GM21367 (cell line): Measurements from ENCODE around the gene CFAP221.

Source experiments
- ATAC-seq: cut with Tn5 transposase; IDR thresholded peaks from one replicate; pipeline ENCODE4 v1.9.1; 2021; ENCODE audit not compliant: unreplicated experiment

CFAP221 gene

GRCh38 chr2:119678021-119678656 is 133.9 kb downstream of the CFAP221 start:
- no peak for ATAC-seq

GRCh38 chr2:119679526-119679837 is 135.2 kb downstream of the CFAP221 start:
- no peak for ATAC-seq

GRCh38 chr2:119679846-119680245 is 135.6 kb downstream of the CFAP221 start:
- ATAC-seq: no peak

GRCh38 chr2:119680457-119681202 is 136.4 kb downstream of the CFAP221 start:
- no peak for ATAC-seq

GRCh38 chr2:119681203-119681867 is 137.1 kb downstream of the CFAP221 start:
- no peak for ATAC-seq

GRCh38 chr2:119681868-119682220 is 137.6 kb downstream of the CFAP221 start:
- ATAC-seq: no peak

- no peak for ATAC-seq
Observed at GRCh38 chr2:119682578-119682977, 138.3 kb downstream of the CFAP221 start.

GRCh38 chr2:119683074-119683712 is 138.9 kb downstream of the CFAP221 start:
- ATAC-seq: no peak

- ATAC-seq: no peak
Observed at GRCh38 chr2:119683713-119684443, 139.6 kb downstream of the CFAP221 start.

- no peak for ATAC-seq
Observed at GRCh38 chr2:119684518-119684917, 140.3 kb downstream of the CFAP221 start.

- no peak for ATAC-seq
Observed at GRCh38 chr2:119688616-119689015, 144.4 kb downstream of the CFAP221 start.

- ATAC-seq: no peak
Observed at GRCh38 chr2:119689218-119689617, 145.0 kb downstream of the CFAP221 start.

- ATAC-seq: no peak
Observed at GRCh38 chr2:119691189-119691588, 146.9 kb downstream of the CFAP221 start.

- no peak for ATAC-seq
Observed at GRCh38 chr2:119691651-119692245, 147.5 kb downstream of the CFAP221 start.

GRCh38 chr2:119692310-119692709 is 148.1 kb downstream of the CFAP221 start:
- ATAC-seq: no peak

- ATAC-seq: no peak
Observed at GRCh38 chr2:119692954-119693353, 148.7 kb downstream of the CFAP221 start.

- no peak for ATAC-seq
Observed at GRCh38 chr2:119693567-119693966, 149.3 kb downstream of the CFAP221 start.

- ATAC-seq: no peak
Observed at GRCh38 chr2:119693967-119694366, 149.7 kb downstream of the CFAP221 start.

- ATAC-seq: no peak
Observed at GRCh38 chr2:119694470-119694844, 150.2 kb downstream of the CFAP221 start.

- ATAC-seq: no peak
Observed at GRCh38 chr2:119694845-119695521, 150.7 kb downstream of the CFAP221 start.
